ENCODE data around the gene RBM38. TPM values are rescaled to one million over a fixed set of nuclear protein-coding genes. Genes with fewer than 3 reads are reported as not detected.

Gene RBM38
- total and polyA plus RNA-seq, 8 donors: 16.8 to 29.5 (median 19.9) TPM

DNA sequence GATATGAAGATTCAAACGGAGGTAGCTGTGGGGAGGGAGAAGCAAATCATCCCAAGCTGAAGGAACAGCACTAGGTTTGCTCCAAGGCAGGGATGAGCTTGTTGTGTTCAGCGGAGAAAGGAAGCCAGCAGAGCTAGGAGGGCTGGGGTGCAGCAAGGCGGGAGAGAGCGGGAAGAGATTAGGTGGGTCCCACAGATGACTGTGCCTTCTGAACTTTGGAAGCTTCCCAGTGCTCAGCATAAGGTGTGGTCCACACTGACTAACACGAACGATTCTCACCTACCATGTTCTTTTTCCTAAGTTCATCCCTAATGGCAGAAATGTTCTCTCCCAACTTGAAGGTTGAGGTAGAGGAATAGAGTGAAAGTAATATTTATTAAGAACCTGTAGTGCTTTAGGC, 38.9 kb upstream of the RBM38 start:
- Histone ChIP-seq H3K36me3 (no peaks in the 10 kb centered on the region), H3K4me1 (peaks cover 7 to 18% of the 10 kb centered on the region in 2 donors), H3K9me3 (no peaks in the 10 kb centered on the region), H3K4me3 (peak overlapping the region in 1 of 2 donors; percentile 94), H3K27me3 (peaks cover 0 to 14% of the 10 kb centered on the region in 2 donors), H3K27ac (no peak overlapping the region)
- DNase-seq: no peak
- TF ChIP-seq, protein P1, sequence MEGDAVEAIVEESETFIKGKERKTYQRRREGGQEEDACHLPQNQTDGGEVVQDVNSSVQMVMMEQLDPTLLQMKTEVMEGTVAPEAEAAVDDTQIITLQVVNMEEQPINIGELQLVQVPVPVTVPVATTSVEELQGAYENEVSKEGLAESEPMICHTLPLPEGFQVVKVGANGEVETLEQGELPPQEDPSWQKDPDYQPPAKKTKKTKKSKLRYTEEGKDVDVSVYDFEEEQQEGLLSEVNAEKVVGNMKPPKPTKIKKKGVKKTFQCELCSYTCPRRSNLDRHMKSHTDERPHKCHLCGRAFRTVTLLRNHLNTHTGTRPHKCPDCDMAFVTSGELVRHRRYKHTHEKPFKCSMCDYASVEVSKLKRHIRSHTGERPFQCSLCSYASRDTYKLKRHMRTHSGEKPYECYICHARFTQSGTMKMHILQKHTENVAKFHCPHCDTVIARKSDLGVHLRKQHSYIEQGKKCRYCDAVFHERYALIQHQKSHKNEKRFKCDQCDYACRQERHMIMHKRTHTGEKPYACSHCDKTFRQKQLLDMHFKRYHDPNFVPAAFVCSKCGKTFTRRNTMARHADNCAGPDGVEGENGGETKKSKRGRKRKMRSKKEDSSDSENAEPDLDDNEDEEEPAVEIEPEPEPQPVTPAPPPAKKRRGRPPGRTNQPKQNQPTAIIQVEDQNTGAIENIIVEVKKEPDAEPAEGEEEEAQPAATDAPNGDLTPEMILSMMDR (IDR thresholded peaks at IDR 0.05): no peak
- intact Hi-C loops (cut with DNase I): no loop called here
- ATAC-seq: no peak

DNA sequence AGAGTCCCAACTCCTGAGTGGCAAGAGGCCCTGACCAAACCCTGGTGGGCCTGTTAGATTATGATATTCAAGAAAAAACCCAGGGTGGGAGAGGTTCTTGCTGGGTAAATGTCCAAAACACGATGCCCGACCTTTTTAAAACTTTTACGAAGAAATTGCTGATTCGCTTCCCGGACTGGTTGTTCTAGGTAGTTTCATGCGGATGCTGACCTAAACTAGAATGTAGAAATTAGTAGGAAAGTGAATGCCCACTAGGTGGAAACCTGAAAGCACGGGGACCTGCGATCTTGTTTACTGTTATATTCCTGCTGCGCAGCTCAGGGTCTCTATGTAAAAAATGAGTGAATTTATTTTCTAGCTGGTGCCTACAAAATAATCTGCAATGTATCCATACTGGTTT, 37.8 kb upstream of the RBM38 start:
- H3K4me1 ChIP-seq: peaks cover 7 to 18% of the 10 kb centered on the region in 2 donors
- TF ChIP-seq, protein P1 (IDR thresholded peaks at IDR 0.05): no peak
- no peaks in the 10 kb centered on the region for H3K9me3 ChIP-seq
- H3K4me3 ChIP-seq: no peak overlapping the region
- intact Hi-C loops (cut with DNase I): no loop called here
- H3K27ac ChIP-seq: no peak overlapping the region
- no peak for DNase-seq
- no peak for ATAC-seq
- H3K36me3 ChIP-seq: no peaks in the 10 kb centered on the region
- peaks cover 0 to 7% of the 10 kb centered on the region in 2 donors for H3K27me3 ChIP-seq

DNA sequence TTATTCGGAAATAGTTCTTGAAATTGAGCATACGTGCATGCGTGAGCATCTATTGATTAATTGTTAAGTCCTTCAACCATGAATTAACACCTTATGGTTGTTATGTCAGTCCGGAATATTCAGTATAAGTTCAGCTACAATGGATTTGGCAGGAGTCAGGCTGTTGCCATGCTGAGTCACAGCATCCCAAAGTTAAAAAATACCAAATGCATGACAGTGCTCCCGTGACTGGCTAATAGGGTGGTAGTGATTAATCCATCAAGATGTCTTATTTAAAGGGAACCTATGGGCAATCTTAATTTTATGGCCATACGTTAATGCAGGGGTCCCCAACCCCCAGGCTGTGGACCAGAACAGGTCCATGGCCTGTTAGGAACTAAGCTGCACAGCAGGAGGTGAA, 29.7 kb upstream of the RBM38 start:
- Histone ChIP-seq H3K9me3 (no peaks in the 10 kb centered on the region), H3K4me3 (no peak overlapping the region), H3K27me3 (no peaks in the 10 kb centered on the region), H3K36me3 (peaks cover 0 to 54% of the 10 kb centered on the region in 2 donors), H3K4me1 (no peaks in the 10 kb centered on the region), H3K27ac (no peak overlapping the region)
- intact Hi-C loops (cut with DNase I): no loop called here
- ATAC-seq (no peak), DNase-seq (no peak)
- TF ChIP-seq, protein P1 (IDR thresholded peaks at IDR 0.05): no peak

DNA sequence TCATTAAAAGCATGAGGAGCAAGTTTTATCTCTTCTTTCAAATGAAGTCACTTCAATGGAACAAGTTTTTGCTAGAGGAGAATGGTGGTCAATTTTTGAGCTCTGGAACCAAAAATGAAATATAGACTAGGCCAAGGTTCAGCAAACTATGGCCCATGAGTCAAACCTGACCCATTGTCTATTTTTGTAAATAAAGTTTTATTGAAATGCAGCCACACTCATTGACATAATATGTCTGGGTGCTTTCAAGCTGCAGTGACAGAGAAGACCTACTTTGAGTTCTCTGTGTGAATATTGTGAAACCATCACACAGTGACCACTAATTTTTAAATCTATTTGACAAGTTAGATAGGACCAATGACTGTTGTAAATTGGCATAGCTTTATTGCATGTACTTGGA, 26.7 kb upstream of the RBM38 start:
- H3K27me3 ChIP-seq: no peaks in the 10 kb centered on the region
- TF ChIP-seq, protein P1 (IDR thresholded peaks at IDR 0.05): no peak
- peaks cover 0 to 83% of the 10 kb centered on the region in 2 donors for H3K36me3 ChIP-seq
- intact Hi-C loops (cut with DNase I): no loop called here
- ATAC-seq (no peak), DNase-seq (no peak)
- no peaks in the 10 kb centered on the region for H3K4me1 ChIP-seq
- H3K27ac ChIP-seq: no peak overlapping the region
- no peaks in the 10 kb centered on the region for H3K9me3 ChIP-seq
- H3K4me3 ChIP-seq: no peak overlapping the region

DNA sequence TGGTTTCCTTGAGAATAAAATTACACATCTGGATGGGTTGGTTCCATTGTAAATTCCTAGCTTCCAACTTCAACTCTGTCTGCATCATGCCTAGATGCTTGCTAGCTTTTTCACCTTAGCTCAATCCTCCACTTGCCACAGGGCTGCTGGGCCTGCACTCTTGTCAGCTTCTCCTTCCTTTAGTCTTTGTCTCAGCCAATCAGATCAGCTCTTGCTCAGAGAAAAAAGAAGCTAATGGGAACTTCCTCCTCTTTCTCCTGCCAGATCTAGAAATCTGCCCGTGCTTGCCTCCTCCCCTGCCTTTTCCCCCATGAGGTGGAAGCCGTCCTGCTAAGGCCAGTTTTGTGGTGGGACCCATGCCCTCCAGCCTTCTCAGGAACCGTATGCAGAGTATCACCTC, 21.6 kb upstream of the RBM38 start:
- DNase-seq (peak in 1 of 4 donors; percentile 14), ATAC-seq (peak; percentile 18)
- Histone ChIP-seq H3K9me3 (no peaks in the 10 kb centered on the region), H3K27me3 (no peaks in the 10 kb centered on the region), H3K27ac (no peak overlapping the region), H3K4me1 (peaks cover 0 to 9% of the 10 kb centered on the region in 2 donors), H3K36me3 (peaks cover 0 to 100% of the 10 kb centered on the region in 2 donors), H3K4me3 (no peak overlapping the region)
- intact Hi-C loops (cut with DNase I): no loop called here
- TF ChIP-seq, protein P1 (IDR thresholded peaks at IDR 0.05): no peak

Measured in left lung (tissue), 10 donors.